Smooth muscle cell (in vitro differentiated cells): ENCODE measurements around the gene MAL. TPM values are rescaled to one million over a fixed set of nuclear protein-coding genes. Genes with fewer than 3 reads are reported as not detected.

Experiments used
- DNase-seq: peaks from one replicate; lab custom pipeline; 2025; ENCODE audit not compliant: unreplicated experiment; lab: John Stamatoyannopoulos, UW
- H2AFZ ChIP-seq: fragments of 200-600 bp; sonication (generic); 2 replicates; pipeline ENCODE4 v1.6.0; 2016; ENCODE audit warnings: antibody characterized with exemption, low read depth, mild to moderate bottlenecking
- H3F3A ChIP-seq: fragments of 200-600 bp; sonication (generic); 2 replicates; pipeline ENCODE4 v1.6.0; 2017; ENCODE audit warnings: antibody characterized with exemption, low read depth
- H3K27ac ChIP-seq: fragments of 200-600 bp; sonication (generic); 2 replicates; pipeline ENCODE4 v1.5.1; 2016; ENCODE audit warnings: low read depth, mild to moderate bottlenecking
- H3K27me3 ChIP-seq: fragments of 200-600 bp; sonication (generic); 2 replicates; pipeline ENCODE4 v1.6.1; 2016; ENCODE audit warnings: low read depth, mild to moderate bottlenecking
- H3K36me3 ChIP-seq: fragments of 200-600 bp; sonication (generic); 2 replicates; pipeline ENCODE4 v1.5.1; 2016; ENCODE audit warnings: low read depth
- H3K4me1 ChIP-seq: fragments of 200-600 bp; sonication (generic); 2 replicates; pipeline ENCODE4 v1.5.1; 2016; ENCODE audit warnings: low read depth
- H3K4me2 ChIP-seq: fragments of 200-600 bp; sonication (generic); 2 replicates; pipeline ENCODE4 v1.6.0; 2016; ENCODE audit warnings: mild to moderate bottlenecking
- H3K4me3 ChIP-seq: fragments of 200-600 bp; sonication (generic); 2 replicates; pipeline ENCODE4 v1.5.1; 2016; ENCODE audit warnings: mild to moderate bottlenecking
- H3K79me2 ChIP-seq: fragments of 200-600 bp; sonication (generic); 2 replicates; pipeline ENCODE4 v1.6.0; 2016; ENCODE audit warnings: low read depth, mild to moderate bottlenecking
- H3K9ac ChIP-seq: fragments of 200-600 bp; sonication (generic); 2 replicates; pipeline ENCODE4 v1.6.0; 2016; ENCODE audit warnings: low read depth
- H3K9me3 ChIP-seq: fragments of 200-600 bp; sonication (generic); replicated peaks from 2 replicates; pipeline ENCODE4 v1.5.1; 2016; ENCODE audit warnings: low read depth
- H4K20me1 ChIP-seq: fragments of 200-600 bp; sonication (generic); 2 replicates; pipeline ENCODE4 v1.6.0; 2016; ENCODE audit warnings: low read depth
- CTCF ChIP-seq: fragments of 200-600 bp; sonication (generic); IDR thresholded peaks from 2 replicates; pipeline ENCODE4 v1.5.1; 2017; ENCODE audit warnings: borderline replicate concordance, mild to moderate bottlenecking, antibody characterized with exemption; ENCODE audit not compliant: insufficient read depth, poor library complexity, severe bottlenecking
- WGBS: methylation state at CpG from one replicate; pipeline ENCODE4 v1.1.7; 2016; ENCODE audit warnings: low lambda C conversion rate; 5-methylcytosine and 5-hydroxymethylcytosine counted together
- polyA plus RNA-seq: library from polyadenylated mRNA; unstranded; fragments of >200 nt; fragmentation: Nextera tagmentation; extraction: Ambion mirVana; gene quantifications from 2 replicates; pipeline ENCODE4 v1.2.1, GENCODE V29; 2016
- total RNA-seq: library from RNA; depleted of rRNA; stranded (reverse); fragments of >200 nt; gene quantifications from 2 replicates; pipeline ENCODE4 v1.2.3, GENCODE V29; 2014

MAL gene
- total and polyA plus RNA-seq, 2 experiments from 2014 or later, result not detected

- H3F3A ChIP-seq, result no peaks in the 10 kb centered on the region
- H3K9me3 ChIP-seq, result no peaks in the 10 kb centered on the region
- H3K9ac ChIP-seq, result no peak overlapping the region
- WGBS, result 80% methylated on average over 7 of the region's 7 CpGs
- H3K4me3 ChIP-seq, result no peak overlapping the region
- H3K36me3 ChIP-seq, result no peaks in the 10 kb centered on the region
- H3K4me1 ChIP-seq, result no peaks in the 10 kb centered on the region
- H3K27me3 ChIP-seq, result no peaks in the 10 kb centered on the region
- H3K27ac ChIP-seq, result no peak overlapping the region
- TF ChIP-seq CTCF, result no peak
- H3K79me2 ChIP-seq, result no peaks in the 10 kb centered on the region
- H4K20me1 ChIP-seq, result no peaks in the 10 kb centered on the region
- H3K4me2 ChIP-seq, result no peak overlapping the region
- H2AFZ ChIP-seq, result no peak overlapping the region
- no peak for DNase-seq
These were observed 25.1 kb downstream of the MAL start for GRCh38 chr2:95050385-95051300.

- H3F3A ChIP-seq, result no peaks in the 10 kb centered on the region
- no peaks in the 10 kb centered on the region for H3K27me3 ChIP-seq
- no peaks in the 10 kb centered on the region for H3K4me1 ChIP-seq
- DNase-seq, result no peak
- no peak overlapping the region for H2AFZ ChIP-seq
- H3K4me2 ChIP-seq, result no peak overlapping the region
- no peaks in the 10 kb centered on the region for H4K20me1 ChIP-seq
- H3K9ac ChIP-seq, result no peak overlapping the region
- WGBS, result 82% methylated on average over 10 of the region's 10 CpGs
- H3K79me2 ChIP-seq, result no peaks in the 10 kb centered on the region
- H3K27ac ChIP-seq, result no peak overlapping the region
- no peaks in the 10 kb centered on the region for H3K36me3 ChIP-seq
- H3K9me3 ChIP-seq, result no peaks in the 10 kb centered on the region
- H3K4me3 ChIP-seq, result no peak overlapping the region
- TF ChIP-seq CTCF, result no peak
These were observed 26.1 kb downstream of the MAL start for GRCh38 chr2:95051626-95052025.

GRCh38 chr2:95052307-95052706, 26.8 kb downstream of the MAL start:
- Histone ChIP-seq H3K9me3 (no peaks in the 10 kb centered on the region), H3K27ac (no peak overlapping the region), H4K20me1 (no peaks in the 10 kb centered on the region), H3K79me2 (no peaks in the 10 kb centered on the region), H2AFZ (no peak overlapping the region), H3K9ac (no peak overlapping the region), H3K4me3 (no peak overlapping the region), H3K27me3 (no peaks in the 10 kb centered on the region), H3K4me2 (no peak overlapping the region), H3K4me1 (no peaks in the 10 kb centered on the region), H3F3A (no peaks in the 10 kb centered on the region), H3K36me3 (no peaks in the 10 kb centered on the region)
- no peak for TF ChIP-seq CTCF
- DNase-seq, result no peak
- WGBS, result 86% methylated on average over 6 of the region's 6 CpGs
